Suppressor macrophage treated with lipopolysaccharide for 4 hours (primary cell): ENCODE measurements around the gene GPSM3.
A peak's percentile ranks its signal among the peaks of the same experiment; 100 is the strongest.
"Not testable (repeated sequence)": the region's sequence is repeated elsewhere in the genome, so short reads cannot be mapped to it uniquely, and the experiment has no call there.

Experiments
- DNase-seq: peaks from one replicate; pipeline ENCODE4 v3.0.0-alpha.2; 2020

Gene GPSM3

GRCh38 chr6:32186151-32186840, 6.1 kb downstream of the GPSM3 start:
- DNase-seq, result not testable (repeated sequence)

- DNase-seq, result peak; percentile 69
Observed at GRCh38 chr6:32185681-32186131, 6.7 kb downstream of the GPSM3 start.

GRCh38 chr6:32184084-32184640, 8.3 kb downstream of the GPSM3 start, which contains the start of gene AGER:
Gene AGER (minus strand): TSS chr6:32184253. CDS start chr6:32184222, 31 bp downstream.
- DNase-seq, result no peak

GRCh38 chr6:32183483-32184083, 8.9 kb downstream of the GPSM3 start:
- no peak for DNase-seq

GRCh38 chr6:32183030-32183429, 9.4 kb downstream of the GPSM3 start:
- no peak for DNase-seq

- no peak for DNase-seq
Observed at GRCh38 chr6:32182555-32182981, 9.9 kb downstream of the GPSM3 start.

GRCh38 chr6:32181915-32182529, 10.4 kb downstream of the GPSM3 start:
- DNase-seq, result no peak

GRCh38 chr6:32181148-32181702, 11.2 kb downstream of the GPSM3 start:
- DNase-seq, result no peak

- DNase-seq, result no peak
Observed at GRCh38 chr6:32179766-32180405, 12.6 kb downstream of the GPSM3 start.

- DNase-seq, result no peak
Observed at GRCh38 chr6:32178547-32179440, 13.6 kb downstream of the GPSM3 start.

- DNase-seq, result peak; percentile 99
Observed at GRCh38 chr6:32177788-32178546, 14.5 kb downstream of the GPSM3 start, which contains the start of gene RNF5. Gene RNF5 (plus strand): TSS chr6:32178405. CDS start chr6:32178512, 107 bp downstream.

GRCh38 chr6:32177183-32177787, 15.2 kb downstream of the GPSM3 start:
- DNase-seq, result peak; percentile 41

- DNase-seq, result no peak
Observed at GRCh38 chr6:32176476-32177182, 15.8 kb downstream of the GPSM3 start.

GRCh38 chr6:32175711-32176475, 16.6 kb downstream of the GPSM3 start, which contains the start of gene AGPAT1:
Gene AGPAT1 (minus strand): TSS chr6:32176084. CDS start chr6:32171496, 4,588 bp downstream.
- peak; percentile 97 for DNase-seq

GRCh38 chr6:32175322-32175710, 17.1 kb downstream of the GPSM3 start:
- DNase-seq, result no peak

- no peak for DNase-seq
Observed at GRCh38 chr6:32174416-32174815, 18.0 kb downstream of the GPSM3 start.

GRCh38 chr6:32173051-32173727, 19.3 kb downstream of the GPSM3 start:
- no peak for DNase-seq

GRCh38 chr6:32171234-32171633, 21.2 kb downstream of the GPSM3 start:
- DNase-seq, result no peak
